BE2C (cell line): Measurements from ENCODE around the gene NLGN1.
"Not testable (repeated sequence)": the region's sequence is repeated elsewhere in the genome, so short reads cannot be mapped to it uniquely, and the experiment has no call there.

Source experiments
- DNase-seq: peaks from one replicate; pipeline ENCODE4 v3.0.0-alpha.2; 2020
- H3K27me3 ChIP-seq: fragments of 250-450 bp; sonication (Bioruptor Pico); 2 replicates; pipeline ENCODE4 v1.5.1; 2020; ENCODE audit warnings: mild to moderate bottlenecking
- H3K36me3 ChIP-seq: fragments of 250-450 bp; sonication (Bioruptor Pico); 2 replicates; pipeline ENCODE4 v1.5.1; 2020; ENCODE audit warnings: mild to moderate bottlenecking
- H3K4me1 ChIP-seq: fragments of 250-450 bp; sonication (Bioruptor Pico); 2 replicates; pipeline ENCODE4 v1.5.1; 2020
- H3K4me3 ChIP-seq: 2 replicates; pipeline ENCODE4 v1.5.1; 2011; ENCODE audit warnings: low read depth, low read length
- H3K9me3 ChIP-seq: fragments of 250-450 bp; sonication (Bioruptor Pico); 2 replicates; pipeline ENCODE4 v1.5.1; 2020
- TF ChIP-seq, protein P1 (sequence below): IDR thresholded peaks from 2 replicates; pipeline ENCODE4 v1.5.1; 2012; ENCODE audit warnings: mild to moderate bottlenecking, low read depth, low read length

Gene NLGN1

GRCh38 chr3:173416070-173416469, 18.5 kb downstream of the NLGN1 start:
- Histone ChIP-seq H3K4me1 (no peaks in the 10 kb centered on the region), H3K4me3 (no peak overlapping the region), H3K36me3 (no peaks in the 10 kb centered on the region), H3K9me3 (no peaks in the 10 kb centered on the region), H3K27me3 (no peaks in the 10 kb centered on the region)
- DNase-seq = no peak
- TF ChIP-seq, protein P1, sequence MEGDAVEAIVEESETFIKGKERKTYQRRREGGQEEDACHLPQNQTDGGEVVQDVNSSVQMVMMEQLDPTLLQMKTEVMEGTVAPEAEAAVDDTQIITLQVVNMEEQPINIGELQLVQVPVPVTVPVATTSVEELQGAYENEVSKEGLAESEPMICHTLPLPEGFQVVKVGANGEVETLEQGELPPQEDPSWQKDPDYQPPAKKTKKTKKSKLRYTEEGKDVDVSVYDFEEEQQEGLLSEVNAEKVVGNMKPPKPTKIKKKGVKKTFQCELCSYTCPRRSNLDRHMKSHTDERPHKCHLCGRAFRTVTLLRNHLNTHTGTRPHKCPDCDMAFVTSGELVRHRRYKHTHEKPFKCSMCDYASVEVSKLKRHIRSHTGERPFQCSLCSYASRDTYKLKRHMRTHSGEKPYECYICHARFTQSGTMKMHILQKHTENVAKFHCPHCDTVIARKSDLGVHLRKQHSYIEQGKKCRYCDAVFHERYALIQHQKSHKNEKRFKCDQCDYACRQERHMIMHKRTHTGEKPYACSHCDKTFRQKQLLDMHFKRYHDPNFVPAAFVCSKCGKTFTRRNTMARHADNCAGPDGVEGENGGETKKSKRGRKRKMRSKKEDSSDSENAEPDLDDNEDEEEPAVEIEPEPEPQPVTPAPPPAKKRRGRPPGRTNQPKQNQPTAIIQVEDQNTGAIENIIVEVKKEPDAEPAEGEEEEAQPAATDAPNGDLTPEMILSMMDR = no peak

DNA sequence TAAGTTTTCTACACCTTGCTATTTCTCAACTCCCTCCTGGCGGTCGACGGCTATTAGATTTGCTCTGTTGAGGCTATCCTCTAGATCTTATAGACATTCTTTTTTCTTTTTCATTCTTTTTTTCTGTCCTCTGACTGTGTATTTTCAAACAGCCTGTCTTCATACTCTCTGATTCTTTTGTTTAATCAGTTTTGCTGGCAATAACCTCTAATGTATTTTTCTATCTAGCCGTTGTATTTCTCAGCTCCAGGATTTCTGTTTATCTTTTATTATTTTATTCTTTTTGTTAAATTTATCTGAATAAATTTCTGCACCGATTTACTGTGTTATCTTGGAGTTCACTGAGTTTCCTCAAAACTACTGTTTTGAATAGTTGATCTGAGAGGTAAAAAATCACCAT, 31.5 kb downstream of the NLGN1 start:
- Histone ChIP-seq H3K27me3 (no peaks in the 10 kb centered on the region), H3K36me3 (no peaks in the 10 kb centered on the region), H3K4me3 (no peak overlapping the region), H3K9me3 (no peaks in the 10 kb centered on the region), H3K4me1 (no peaks in the 10 kb centered on the region)
- TF ChIP-seq, protein P1 = no peak
- DNase-seq = no peak

- H3K36me3 ChIP-seq = no peaks in the 10 kb centered on the region
- H3K27me3 ChIP-seq = no peaks in the 10 kb centered on the region
- no peaks in the 10 kb centered on the region for H3K9me3 ChIP-seq
- no peak for DNase-seq
- TF ChIP-seq, protein P1 = no peak
- H3K4me3 ChIP-seq = no peak overlapping the region
- no peaks in the 10 kb centered on the region for H3K4me1 ChIP-seq
Measured at GRCh38 chr3:173429527-173429926, 32.0 kb downstream of the NLGN1 start.

DNA sequence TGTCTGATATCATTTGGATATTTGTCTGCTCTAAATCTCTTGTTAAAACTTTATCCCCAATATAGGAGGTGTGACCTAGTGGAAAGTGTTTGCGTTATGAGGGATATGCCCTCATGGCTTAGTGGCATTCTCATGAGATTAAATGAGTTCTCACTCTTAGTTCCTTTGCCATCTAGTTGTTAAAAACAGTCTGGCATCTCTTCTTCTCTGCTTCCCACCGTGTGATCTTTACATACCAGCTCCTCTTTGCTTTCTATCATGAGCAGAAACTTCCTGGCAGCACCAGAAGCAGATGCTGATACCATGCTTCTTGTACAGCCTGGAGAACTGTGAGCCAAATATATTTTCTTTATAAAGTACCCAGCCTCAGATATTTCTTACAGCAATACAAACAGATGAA, 33.0 kb downstream of the NLGN1 start:
- Histone ChIP-seq H3K4me3 (no peak overlapping the region), H3K9me3 (no peaks in the 10 kb centered on the region), H3K36me3 (no peaks in the 10 kb centered on the region), H3K4me1 (no peaks in the 10 kb centered on the region), H3K27me3 (no peaks in the 10 kb centered on the region)
- DNase-seq = no peak
- TF ChIP-seq, protein P1 = no peak

- Histone ChIP-seq H3K36me3 (no peaks in the 10 kb centered on the region), H3K4me1 (no peaks in the 10 kb centered on the region), H3K27me3 (no peaks in the 10 kb centered on the region), H3K9me3 (no peaks in the 10 kb centered on the region), H3K4me3 (no peak overlapping the region)
- TF ChIP-seq, protein P1 = no peak
- DNase-seq = no peak
Measured at GRCh38 chr3:173439004-173439403, 41.5 kb downstream of the NLGN1 start.

DNA sequence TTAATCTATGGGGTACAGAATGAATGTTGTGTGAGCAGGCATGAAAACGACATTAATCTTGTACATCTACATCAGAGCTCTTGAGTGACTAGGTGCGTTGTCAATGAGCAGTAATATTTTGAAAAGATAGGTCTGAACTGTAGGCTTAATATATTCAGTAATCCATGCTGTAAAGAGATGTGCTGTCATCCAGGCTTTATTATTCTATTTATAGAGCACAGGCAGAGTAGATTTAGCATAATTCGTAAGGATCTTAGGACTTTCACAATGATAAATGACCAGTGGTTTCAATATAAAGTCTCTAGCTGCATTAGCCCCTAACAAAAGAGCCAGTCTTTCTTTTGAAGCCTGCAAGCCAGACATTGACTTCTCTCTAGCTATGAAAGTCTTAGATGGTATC, 43.0 kb downstream of the NLGN1 start:
- H3K36me3 ChIP-seq = no peaks in the 10 kb centered on the region
- DNase-seq = no peak
- no peak overlapping the region for H3K4me3 ChIP-seq
- H3K27me3 ChIP-seq = no peaks in the 10 kb centered on the region
- H3K4me1 ChIP-seq = no peaks in the 10 kb centered on the region
- TF ChIP-seq, protein P1 = no peak
- no peaks in the 10 kb centered on the region for H3K9me3 ChIP-seq

- not testable (repeated sequence) for DNase-seq, H3K27me3 ChIP-seq, H3K4me1 ChIP-seq, H3K36me3 ChIP-seq, H3K4me3 ChIP-seq, H3K9me3 ChIP-seq
Measured at GRCh38 chr3:173451561-173451960, 54.0 kb downstream of the NLGN1 start.
